Astrocyte of the spinal cord (primary cell): ENCODE results near the gene TRIM7.

Source experiments
- DNase-seq: peaks from one replicate; pipeline ENCODE4 v3.0.0; 2011; ENCODE audit warnings: low read depth, low spot score
- H3K4me3 ChIP-seq: 2 replicates; pipeline ENCODE4 v1.5.1; 2011; ENCODE audit warnings: low read depth, mild to moderate bottlenecking, low read length, moderate library complexity
- in situ Hi-C: cut with HindIII; loops from 2 replicates; pipeline ENCODE4 v1.10.0; 2017; ENCODE audit warnings: low sequenced_read_pairs
- TF ChIP-seq, protein P1 (sequence below): IDR thresholded peaks from 2 replicates; pipeline ENCODE4 v1.5.1; 2012; ENCODE audit warnings: low read depth, mild to moderate bottlenecking, low read length, inconsistent platforms

TRIM7 gene

DNA sequence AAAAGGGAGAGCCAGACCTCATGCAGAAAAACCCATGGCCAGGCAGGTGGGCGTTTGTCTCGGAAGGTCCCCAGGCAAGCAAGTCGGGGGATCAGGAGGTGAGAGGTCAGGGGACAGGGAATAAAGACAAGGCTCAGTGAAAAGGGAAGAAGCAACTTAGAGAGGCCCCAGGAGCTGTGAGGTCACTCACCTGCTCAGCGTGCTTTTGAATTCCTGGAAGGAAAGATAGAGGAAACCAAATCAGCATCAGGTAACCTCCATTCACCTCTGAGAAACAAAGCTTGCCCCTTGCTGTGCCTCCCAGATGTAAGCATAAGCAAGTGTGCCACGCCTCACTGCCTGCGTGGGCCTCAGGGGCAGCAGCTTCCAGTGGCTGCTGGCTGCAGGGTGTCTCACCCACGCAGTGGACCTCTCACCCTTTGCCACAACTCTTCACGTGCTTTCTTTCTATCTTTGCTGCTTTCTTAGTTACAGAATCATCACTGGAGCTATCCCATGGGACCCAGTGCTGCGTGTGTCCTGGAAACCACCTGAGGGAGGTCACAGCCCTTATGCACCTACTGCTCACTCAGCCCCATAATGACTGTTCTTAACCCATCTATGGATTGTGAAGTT is 6.0 kb downstream of the TRIM7 start:
- in situ Hi-C loops, result no loop called here
- no peak overlapping the region for H3K4me3 ChIP-seq
- no peak for DNase-seq
- TF ChIP-seq, protein P1, sequence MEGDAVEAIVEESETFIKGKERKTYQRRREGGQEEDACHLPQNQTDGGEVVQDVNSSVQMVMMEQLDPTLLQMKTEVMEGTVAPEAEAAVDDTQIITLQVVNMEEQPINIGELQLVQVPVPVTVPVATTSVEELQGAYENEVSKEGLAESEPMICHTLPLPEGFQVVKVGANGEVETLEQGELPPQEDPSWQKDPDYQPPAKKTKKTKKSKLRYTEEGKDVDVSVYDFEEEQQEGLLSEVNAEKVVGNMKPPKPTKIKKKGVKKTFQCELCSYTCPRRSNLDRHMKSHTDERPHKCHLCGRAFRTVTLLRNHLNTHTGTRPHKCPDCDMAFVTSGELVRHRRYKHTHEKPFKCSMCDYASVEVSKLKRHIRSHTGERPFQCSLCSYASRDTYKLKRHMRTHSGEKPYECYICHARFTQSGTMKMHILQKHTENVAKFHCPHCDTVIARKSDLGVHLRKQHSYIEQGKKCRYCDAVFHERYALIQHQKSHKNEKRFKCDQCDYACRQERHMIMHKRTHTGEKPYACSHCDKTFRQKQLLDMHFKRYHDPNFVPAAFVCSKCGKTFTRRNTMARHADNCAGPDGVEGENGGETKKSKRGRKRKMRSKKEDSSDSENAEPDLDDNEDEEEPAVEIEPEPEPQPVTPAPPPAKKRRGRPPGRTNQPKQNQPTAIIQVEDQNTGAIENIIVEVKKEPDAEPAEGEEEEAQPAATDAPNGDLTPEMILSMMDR, result no peak

DNA sequence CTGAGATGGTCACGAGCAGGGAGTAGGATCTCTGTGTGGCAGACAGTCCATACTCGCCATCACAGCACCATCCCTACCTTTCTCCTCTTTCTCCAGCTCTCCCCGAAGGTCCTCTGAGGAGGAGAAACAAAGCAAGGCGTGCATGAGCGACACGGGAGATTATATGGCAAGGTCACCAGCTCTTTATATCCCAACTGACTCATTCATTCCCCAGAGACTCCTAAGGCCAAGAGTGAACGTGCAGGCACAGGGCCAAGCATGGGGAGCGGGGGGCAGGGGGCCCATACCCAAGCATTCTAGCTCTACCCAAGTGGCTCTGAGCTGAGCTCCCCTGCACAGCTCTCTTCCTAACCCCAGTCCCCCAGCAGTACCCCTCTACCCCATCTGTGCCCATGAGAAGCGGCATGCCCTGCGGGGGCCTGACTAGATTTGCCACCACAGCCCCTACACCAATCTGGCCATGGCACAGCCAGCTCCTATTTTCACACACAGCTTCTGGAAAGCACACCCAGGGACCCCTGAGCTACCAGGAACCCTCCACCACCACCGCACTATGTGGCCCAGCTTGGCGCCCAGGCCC is 6.8 kb downstream of the TRIM7 start:
- no peak for DNase-seq
- in situ Hi-C loops, result no loop called here
- H3K4me3 ChIP-seq, result no peak overlapping the region

DNA sequence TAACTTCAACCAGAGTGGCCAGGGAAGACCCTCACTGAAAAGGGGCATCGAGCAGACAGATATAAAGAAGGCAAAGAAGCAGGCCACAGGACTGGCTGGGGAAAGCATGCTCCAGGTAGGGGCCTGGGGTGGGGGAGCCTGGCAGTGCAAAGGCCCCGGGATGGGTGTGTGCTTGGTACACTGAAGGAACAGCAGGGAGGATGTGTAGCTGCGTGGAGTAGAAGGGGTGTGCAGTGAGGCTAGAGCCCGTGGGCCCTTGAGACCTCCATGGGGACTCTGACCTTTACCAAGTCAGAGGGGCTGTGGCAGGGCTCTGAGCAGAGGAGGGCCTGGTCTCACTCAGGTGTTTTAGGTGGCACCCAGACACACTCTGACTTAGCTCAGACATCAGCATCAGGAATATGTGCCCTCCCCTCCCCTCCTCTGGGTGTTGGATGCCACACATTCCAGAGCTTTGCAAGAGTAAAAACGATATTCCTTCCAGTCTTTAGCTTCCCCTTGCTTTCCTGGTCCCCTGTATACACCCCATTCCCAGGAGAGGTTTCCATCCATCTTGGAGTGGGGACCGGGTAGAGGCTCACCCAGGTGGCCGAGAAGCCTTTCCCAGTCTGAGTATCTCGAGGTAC is 7.6 kb downstream of the TRIM7 start:
- DNase-seq, result no peak
- TF ChIP-seq, protein P1, result no peak
- in situ Hi-C loops, result no loop called here
- no peak overlapping the region for H3K4me3 ChIP-seq

More for the DNA sequence above, 6.8 kb downstream of the TRIM7 start:
- TF ChIP-seq, protein P1, result no peak

DNA sequence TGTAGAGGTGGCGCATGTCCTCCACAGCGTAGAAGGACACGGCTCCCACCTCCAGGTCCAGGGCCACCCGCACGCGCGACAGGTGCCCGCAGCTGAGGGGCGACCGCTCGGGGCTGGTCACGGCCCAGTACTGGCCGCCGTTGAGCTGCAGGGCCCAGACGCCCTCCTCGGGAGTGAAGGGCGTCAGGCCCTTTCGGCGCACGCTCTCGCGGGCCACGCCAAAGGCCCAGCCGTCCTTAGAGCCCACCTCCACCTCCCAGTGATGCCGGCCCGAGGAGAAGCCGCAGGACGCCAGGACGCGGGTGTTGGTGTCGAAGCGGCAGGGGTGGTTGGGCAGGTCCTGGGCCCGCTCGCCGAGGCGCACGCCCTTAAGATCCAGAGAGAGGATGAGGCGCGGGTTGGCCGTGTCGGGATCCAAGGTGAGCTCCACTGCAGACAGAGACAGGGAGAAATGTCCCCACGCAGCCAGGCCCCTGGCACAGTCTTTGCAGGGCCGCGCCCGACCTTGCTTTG is 9.7 kb downstream of the TRIM7 start:
- DNase-seq, result no peak
- TF ChIP-seq, protein P1, result no peak
- in situ Hi-C loops, result no loop called here
- H3K4me3 ChIP-seq, result no peak overlapping the region

DNA sequence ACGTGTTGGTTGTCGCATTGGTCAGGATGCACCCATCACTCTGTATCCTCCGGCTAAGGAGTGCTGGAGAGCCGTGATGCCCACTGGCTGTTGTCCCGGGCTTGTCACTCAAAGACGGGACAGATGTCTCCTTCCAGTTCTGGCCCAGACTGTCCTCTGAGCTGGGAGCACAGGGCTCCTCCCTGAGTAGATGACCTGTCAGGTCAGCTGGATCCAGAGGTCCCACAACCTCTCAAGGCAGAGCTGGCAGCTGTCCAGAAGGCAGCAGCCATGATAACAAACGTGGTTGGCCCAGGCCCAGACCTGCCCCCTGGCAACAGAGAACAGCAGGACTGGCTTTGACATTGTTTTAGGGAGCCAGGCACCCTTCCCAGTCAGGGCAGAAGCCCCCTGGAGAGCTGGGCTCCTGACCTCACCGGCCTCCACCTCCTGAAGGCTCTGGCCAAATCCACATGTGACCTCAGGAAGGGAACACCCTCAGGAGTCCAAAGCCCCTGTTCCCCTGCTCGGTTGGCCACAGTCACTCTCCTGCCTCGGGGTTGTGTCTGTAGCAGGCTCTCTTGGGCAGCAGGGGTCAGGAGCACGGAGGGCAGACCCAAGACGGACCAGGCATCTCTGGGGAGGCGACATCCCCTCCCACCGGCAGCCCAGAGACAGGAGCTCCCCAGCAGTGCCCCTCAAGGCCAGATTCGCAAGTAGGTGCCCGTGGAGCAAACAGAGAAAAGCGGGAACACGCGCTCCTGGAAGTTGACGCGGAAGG is 10.3 kb downstream of the TRIM7 start:
- in situ Hi-C loops, result no loop called here
- TF ChIP-seq, protein P1, result no peak
- H3K4me3 ChIP-seq, result no peak overlapping the region
- no peak for DNase-seq

DNA sequence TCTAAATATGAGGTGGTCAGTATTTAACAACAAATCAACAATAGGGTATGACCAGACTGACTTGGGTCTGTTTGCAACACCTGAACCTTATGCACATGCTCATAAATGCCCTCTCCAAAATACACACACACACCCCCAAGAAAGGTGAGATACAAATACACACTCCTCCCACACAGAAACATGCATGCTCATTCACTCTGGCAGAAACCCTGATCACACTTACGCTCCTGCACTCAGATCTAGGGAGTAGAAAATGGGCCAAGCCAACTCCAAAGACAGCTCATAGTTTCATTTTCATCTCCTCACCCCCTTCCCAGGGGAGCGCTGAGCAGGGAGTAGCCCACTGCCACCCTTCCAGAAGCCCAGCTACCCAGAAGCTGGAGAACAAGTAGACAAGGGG is 11.3 kb downstream of the TRIM7 start:
- in situ Hi-C loops, result no loop called here
- DNase-seq, result no peak
- TF ChIP-seq, protein P1, result no peak

More for the DNA sequence above, 11.3 kb downstream of the TRIM7 start:
- no peak overlapping the region for H3K4me3 ChIP-seq
